GM18517 (cell line): ENCODE measurements around the gene ABCA13.
A peak's percentile ranks its signal among the peaks of the same experiment; 100 is the strongest.

ENCODE experiments used
- ATAC-seq: cut with Tn5 transposase; IDR thresholded peaks from one replicate; pipeline ENCODE4 v1.9.1; 2021; ENCODE audit warnings: mild to moderate bottlenecking, moderate library complexity; ENCODE audit not compliant: unreplicated experiment

Gene ABCA13

GRCh38 chr7:48295296-48295971 is 124.2 kb downstream of the ABCA13 start:
- no peak for ATAC-seq

GRCh38 chr7:48296966-48297365 is 125.7 kb downstream of the ABCA13 start:
- ATAC-seq: no peak

GRCh38 chr7:48298779-48299178 is 127.5 kb downstream of the ABCA13 start:
- ATAC-seq: peak; percentile 77

GRCh38 chr7:48299580-48300169 is 128.4 kb downstream of the ABCA13 start:
- ATAC-seq: peak; percentile 77

- no peak for ATAC-seq
Measured at GRCh38 chr7:48300301-48300700, 129.0 kb downstream of the ABCA13 start.

GRCh38 chr7:48301201-48301600 is 129.9 kb downstream of the ABCA13 start:
- no peak for ATAC-seq

GRCh38 chr7:48304641-48305040 is 133.4 kb downstream of the ABCA13 start:
- no peak for ATAC-seq

GRCh38 chr7:48305661-48306060 is 134.4 kb downstream of the ABCA13 start:
- ATAC-seq: no peak

GRCh38 chr7:48307041-48307714 is 135.9 kb downstream of the ABCA13 start:
- ATAC-seq: no peak

GRCh38 chr7:48309720-48310119 is 138.5 kb downstream of the ABCA13 start:
- ATAC-seq: no peak

- ATAC-seq: no peak
Measured at GRCh38 chr7:48311464-48312100, 140.3 kb downstream of the ABCA13 start.

GRCh38 chr7:48312151-48312550 is 140.9 kb downstream of the ABCA13 start:
- ATAC-seq: no peak

- ATAC-seq: no peak
Measured at GRCh38 chr7:48316768-48317167, 145.5 kb downstream of the ABCA13 start.

- no peak for ATAC-seq
Measured at GRCh38 chr7:48317360-48317759, 146.1 kb downstream of the ABCA13 start.

GRCh38 chr7:48321319-48322010 is 150.2 kb downstream of the ABCA13 start:
- ATAC-seq: no peak

- no peak for ATAC-seq
Measured at GRCh38 chr7:48337012-48337621, 165.9 kb downstream of the ABCA13 start.

- ATAC-seq: no peak
Measured at GRCh38 chr7:48337781-48338180, 166.5 kb downstream of the ABCA13 start.

- no peak for ATAC-seq
Measured at GRCh38 chr7:48347230-48347825, 176.1 kb downstream of the ABCA13 start.

GRCh38 chr7:48350515-48350914 is 179.3 kb downstream of the ABCA13 start:
- ATAC-seq: no peak

GRCh38 chr7:48351900-48352299 is 180.6 kb downstream of the ABCA13 start:
- ATAC-seq: no peak
